Measurements from ENCODE around the gene DENND5B. TPM values are rescaled to one million over a fixed set of nuclear protein-coding genes. Genes with fewer than 3 reads are reported as not detected.
"Not testable (repeated sequence)": the region's sequence is repeated elsewhere in the genome, so short reads cannot be mapped to it uniquely, and the experiment has no call there.

Gene DENND5B
- total RNA-seq, 1 donor from 2014 or later: 22.9 TPM

GRCh38 chr12:31476437-31476836 lies 114.5 kb downstream of the DENND5B start:
- DNase-seq (ENCODE audit: low read depth): no peak

- DNase-seq (ENCODE audit: low read depth): not testable (repeated sequence)
These were observed 115.3 kb downstream of the DENND5B start for GRCh38 chr12:31475610-31476009.

- DNase-seq (ENCODE audit: low read depth): no peak
These were observed 116.2 kb downstream of the DENND5B start for GRCh38 chr12:31474751-31475150.

GRCh38 chr12:31471823-31472222 lies 119.1 kb downstream of the DENND5B start:
- DNase-seq (ENCODE audit: low read depth): no peak

- DNase-seq (ENCODE audit: low read depth): peak; percentile 6
These were observed 119.9 kb downstream of the DENND5B start for GRCh38 chr12:31471051-31471450.

GRCh38 chr12:31470459-31470858 lies 120.5 kb downstream of the DENND5B start:
- peak; percentile 21 for DNase-seq (ENCODE audit: low read depth)

GRCh38 chr12:31466768-31467167 lies 124.2 kb downstream of the DENND5B start:
- no peak for DNase-seq (ENCODE audit: low read depth)

- DNase-seq (ENCODE audit: low read depth): no peak
These were observed 125.9 kb downstream of the DENND5B start for GRCh38 chr12:31465002-31465401.

- DNase-seq (ENCODE audit: low read depth): no peak
These were observed 130.9 kb downstream of the DENND5B start for GRCh38 chr12:31460024-31460423.

- DNase-seq (ENCODE audit: low read depth): peak; percentile 46
These were observed 134.4 kb downstream of the DENND5B start for GRCh38 chr12:31456562-31456961.

GRCh38 chr12:31444736-31445135 lies 146.2 kb downstream of the DENND5B start:
- no peak for DNase-seq (ENCODE audit: low read depth)

GRCh38 chr12:31440586-31440985 lies 150.3 kb downstream of the DENND5B start:
- DNase-seq (ENCODE audit: low read depth): no peak

GRCh38 chr12:31440134-31440533 lies 150.8 kb downstream of the DENND5B start:
- DNase-seq (ENCODE audit: low read depth): no peak

- no peak for DNase-seq (ENCODE audit: low read depth)
These were observed 159.2 kb downstream of the DENND5B start for GRCh38 chr12:31431721-31432240.

GRCh38 chr12:31423405-31423804 lies 167.5 kb downstream of the DENND5B start:
- no peak for DNase-seq (ENCODE audit: low read depth)

GRCh38 chr12:31412292-31412801 lies 178.6 kb downstream of the DENND5B start:
- no peak for DNase-seq (ENCODE audit: low read depth)

- DNase-seq (ENCODE audit: low read depth): no peak
These were observed 182.2 kb downstream of the DENND5B start for GRCh38 chr12:31408763-31409162.

- no peak for DNase-seq (ENCODE audit: low read depth)
These were observed 183.4 kb downstream of the DENND5B start for GRCh38 chr12:31407562-31407961.

- DNase-seq (ENCODE audit: low read depth): no peak
These were observed 184.6 kb downstream of the DENND5B start for GRCh38 chr12:31406345-31406744.

- DNase-seq (ENCODE audit: low read depth): no peak
These were observed 185.9 kb downstream of the DENND5B start for GRCh38 chr12:31405021-31405420.

GRCh38 chr12:31403099-31403607 lies 187.8 kb downstream of the DENND5B start:
- peak; percentile 88 for DNase-seq (ENCODE audit: low read depth)

- no peak for DNase-seq (ENCODE audit: low read depth)
These were observed 197.9 kb downstream of the DENND5B start for GRCh38 chr12:31393004-31393550.

- DNase-seq (ENCODE audit: low read depth): no peak
These were observed 199.9 kb downstream of the DENND5B start for GRCh38 chr12:31390991-31391390.
